GM10266 (cell line): Measurements from ENCODE around the gene CTXND1.

Source experiments
- DNase-seq: peaks from one replicate; pipeline ENCODE4 v3.0.0; 2012; ENCODE audit errors: extremely low spot score
- TF ChIP-seq, protein P1 (sequence below): IDR thresholded peaks from 2 replicates; pipeline ENCODE4 v1.5.1; 2012; ENCODE audit warnings: mild to moderate bottlenecking, low read depth; ENCODE audit not compliant: control insufficient read depth, insufficient read depth; ENCODE audit errors: missing control alignments

Gene CTXND1

DNA sequence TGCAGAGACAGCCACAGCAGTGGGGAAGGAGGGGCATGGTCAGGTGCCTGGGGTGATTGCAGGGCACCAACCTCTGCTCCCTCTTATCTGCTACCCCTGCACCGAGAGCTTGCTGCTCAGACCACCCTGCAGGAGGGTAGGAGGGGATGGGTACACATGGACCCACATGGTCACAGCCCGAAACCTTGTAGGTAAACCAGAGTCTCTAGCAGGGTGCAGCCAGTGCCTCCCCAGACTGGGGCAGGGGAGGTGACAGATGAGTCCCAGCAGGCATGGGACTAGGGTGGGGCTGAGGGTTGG is 50.0 kb downstream of the CTXND1 start:
- TF ChIP-seq, protein P1, sequence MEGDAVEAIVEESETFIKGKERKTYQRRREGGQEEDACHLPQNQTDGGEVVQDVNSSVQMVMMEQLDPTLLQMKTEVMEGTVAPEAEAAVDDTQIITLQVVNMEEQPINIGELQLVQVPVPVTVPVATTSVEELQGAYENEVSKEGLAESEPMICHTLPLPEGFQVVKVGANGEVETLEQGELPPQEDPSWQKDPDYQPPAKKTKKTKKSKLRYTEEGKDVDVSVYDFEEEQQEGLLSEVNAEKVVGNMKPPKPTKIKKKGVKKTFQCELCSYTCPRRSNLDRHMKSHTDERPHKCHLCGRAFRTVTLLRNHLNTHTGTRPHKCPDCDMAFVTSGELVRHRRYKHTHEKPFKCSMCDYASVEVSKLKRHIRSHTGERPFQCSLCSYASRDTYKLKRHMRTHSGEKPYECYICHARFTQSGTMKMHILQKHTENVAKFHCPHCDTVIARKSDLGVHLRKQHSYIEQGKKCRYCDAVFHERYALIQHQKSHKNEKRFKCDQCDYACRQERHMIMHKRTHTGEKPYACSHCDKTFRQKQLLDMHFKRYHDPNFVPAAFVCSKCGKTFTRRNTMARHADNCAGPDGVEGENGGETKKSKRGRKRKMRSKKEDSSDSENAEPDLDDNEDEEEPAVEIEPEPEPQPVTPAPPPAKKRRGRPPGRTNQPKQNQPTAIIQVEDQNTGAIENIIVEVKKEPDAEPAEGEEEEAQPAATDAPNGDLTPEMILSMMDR: no peak
- DNase-seq: no peak

DNA sequence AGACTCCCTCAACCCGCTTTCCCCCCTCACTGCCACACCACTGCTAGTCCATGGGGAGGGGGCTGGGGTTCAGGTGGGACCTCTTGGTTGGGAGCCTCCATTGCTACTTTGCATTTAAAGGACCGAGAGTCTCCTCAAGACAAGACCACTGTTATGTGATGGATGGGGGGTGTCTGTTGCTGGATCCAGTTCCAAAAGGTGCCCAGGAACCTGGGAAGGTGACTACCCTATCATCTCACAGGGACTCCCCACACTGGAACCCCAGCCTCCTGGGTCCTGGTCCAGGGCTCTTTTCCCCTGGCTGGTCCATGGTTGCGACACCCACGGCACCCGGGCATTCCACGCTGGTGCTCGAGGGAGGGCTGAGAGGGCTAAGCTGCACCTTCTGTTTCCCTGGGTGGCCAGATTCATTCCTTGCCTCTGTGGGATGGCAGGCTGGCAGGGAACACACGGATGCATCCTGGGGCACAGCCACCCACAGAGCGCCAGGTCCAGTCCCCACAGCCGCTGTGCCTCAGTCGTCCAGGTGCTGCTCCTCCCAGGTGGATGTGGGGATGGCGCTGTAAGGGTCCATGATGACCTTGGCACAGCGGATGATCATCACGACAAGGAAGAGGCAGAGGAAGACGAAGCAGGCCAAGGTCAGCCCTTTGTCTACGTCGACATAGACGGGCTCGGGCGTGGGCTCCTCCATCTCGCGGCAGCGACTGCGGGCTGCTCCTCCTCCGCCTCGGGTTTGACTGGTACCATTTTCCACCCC is 50.6 kb downstream of the CTXND1 start:
- no peak for DNase-seq
- TF ChIP-seq, protein P1: no peak

DNA sequence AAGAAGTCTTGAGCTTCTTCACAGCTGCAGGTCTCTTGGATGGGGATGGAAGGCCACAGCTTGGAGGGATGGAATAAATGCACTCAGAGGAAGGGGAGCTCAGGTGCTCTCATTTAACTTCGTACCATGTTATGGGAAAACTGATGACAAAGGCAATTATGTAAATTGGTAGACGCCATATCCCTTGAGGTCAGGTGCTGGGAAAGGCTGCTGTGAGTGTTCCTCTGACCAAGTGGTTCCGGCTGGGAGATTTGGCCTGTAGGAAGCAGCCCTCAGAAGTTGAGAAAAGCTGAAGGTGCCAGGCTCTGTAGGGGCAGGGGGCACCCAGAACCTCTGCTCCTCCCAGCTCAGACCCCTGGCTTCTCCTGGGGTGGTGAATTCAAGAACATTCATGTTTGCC is 52.1 kb downstream of the CTXND1 start:
- no peak for DNase-seq
- TF ChIP-seq, protein P1: no peak

DNA sequence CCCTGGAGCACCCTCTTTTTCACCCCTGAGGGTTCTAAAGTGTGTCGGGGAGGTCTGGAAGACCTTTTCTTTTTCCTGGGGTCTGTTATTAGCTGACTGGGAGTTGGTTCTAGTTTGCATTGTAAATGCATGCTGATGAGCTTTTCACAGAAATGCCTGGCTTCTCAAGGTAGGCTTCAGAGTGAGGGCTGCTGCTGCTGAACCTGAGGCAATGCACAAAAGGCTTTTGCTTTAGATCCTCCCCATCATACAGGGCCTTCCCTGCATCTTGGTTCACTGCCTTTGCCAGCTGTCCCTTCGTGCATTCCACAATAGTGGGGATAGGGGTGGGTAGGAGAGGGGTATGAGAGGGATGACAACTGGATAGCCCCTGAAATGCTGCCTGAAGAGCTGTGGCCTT is 52.6 kb downstream of the CTXND1 start:
- TF ChIP-seq, protein P1: no peak
- no peak for DNase-seq

DNA sequence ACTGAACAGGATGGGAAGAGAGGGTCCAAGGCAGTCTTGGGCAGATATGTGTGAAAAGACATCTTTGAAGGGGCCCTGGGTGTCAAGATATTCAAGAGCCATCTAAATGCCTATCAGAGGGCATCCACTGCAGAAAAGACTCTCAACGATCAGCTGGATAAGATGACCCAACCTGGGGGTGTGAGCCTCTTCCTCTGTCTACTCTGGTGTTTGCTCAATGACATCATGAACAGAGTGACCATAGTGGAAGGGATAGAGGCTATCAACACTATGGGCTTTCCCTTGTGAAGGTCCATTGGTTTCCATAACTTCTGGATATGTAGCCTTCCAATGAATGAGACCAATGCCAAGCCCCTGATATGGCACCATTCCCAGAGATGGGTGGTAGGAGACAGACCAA is 57.1 kb downstream of the CTXND1 start:
- TF ChIP-seq, protein P1: no peak
- DNase-seq: no peak

DNA sequence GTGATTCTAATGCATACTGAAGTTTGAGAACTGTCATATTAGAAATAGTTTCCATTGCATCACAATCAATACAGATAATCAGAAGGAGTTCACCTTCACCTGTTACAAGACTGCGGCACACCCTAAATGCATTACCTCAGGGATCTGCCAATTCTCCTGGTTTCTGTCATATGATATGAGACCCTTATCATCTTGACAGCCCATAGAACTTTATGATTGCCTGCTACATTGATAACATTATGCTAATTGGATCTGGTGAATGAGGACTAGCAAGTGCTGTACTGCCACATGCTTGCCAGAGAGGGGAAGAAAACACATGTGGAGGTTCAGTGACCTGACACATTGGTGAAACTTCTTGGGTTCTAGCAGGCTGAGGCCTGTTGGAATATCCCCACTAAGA is 57.8 kb downstream of the CTXND1 start:
- TF ChIP-seq, protein P1: no peak
- no peak for DNase-seq

DNA sequence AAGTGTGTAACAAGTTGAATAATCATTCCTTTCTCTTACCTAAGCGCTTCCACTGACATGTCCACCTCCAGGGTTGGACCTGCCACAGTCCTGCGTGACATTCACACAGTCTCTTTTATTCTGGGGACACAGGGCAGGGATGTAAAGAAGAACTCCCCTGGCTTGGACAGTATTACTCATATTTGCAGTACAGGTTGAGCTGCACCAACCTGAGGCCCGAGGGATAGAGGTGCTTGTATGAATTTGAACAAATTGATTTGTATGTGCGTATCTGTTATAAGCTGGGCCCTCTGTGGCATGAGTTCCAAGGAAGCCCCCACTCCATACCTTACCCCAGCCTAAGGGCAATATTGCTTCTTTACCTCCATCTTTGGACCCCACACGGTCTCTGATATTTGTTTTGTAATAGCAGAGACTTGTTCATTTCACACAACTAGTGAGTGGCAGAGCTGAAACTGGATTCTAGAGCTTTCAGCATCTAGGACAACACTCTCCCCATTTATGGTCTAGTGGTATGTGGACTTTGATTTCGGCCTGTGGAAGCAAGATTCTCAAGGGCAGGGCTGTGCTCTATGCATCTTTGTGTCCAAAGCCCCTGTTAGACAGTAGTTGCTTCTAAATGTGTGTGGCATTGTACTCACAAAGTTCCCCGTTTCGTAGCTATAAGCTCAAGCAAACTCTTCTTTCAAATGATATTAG is 60.0 kb downstream of the CTXND1 start:
- TF ChIP-seq, protein P1: no peak
- DNase-seq: no peak
